GM11168 (cell line): ENCODE data around the gene SPEM1.

Experiments used
- in situ Hi-C: fragments of 300-500 bp; cut with MboI; formaldehyde crosslinking; loops from one replicate; pipeline ENCODE4 v1.12.0; 2022; ENCODE audit warnings: low sequenced_read_pairs; ENCODE audit not compliant: unreplicated experiment

SPEM1 gene

GRCh38 chr17:7438656-7439460 lies 18.7 kb downstream of the SPEM1 start:
- in situ Hi-C loops = loop anchor here (10.0 kb wide), 1 partner anchor 164 kb away; no protein-coding TSS in a partner anchor

- in situ Hi-C loops = loop anchor here (10.0 kb wide), 1 partner anchor 165 kb away; no protein-coding TSS in a partner anchor
Measured at GRCh38 chr17:7439462-7440112, 19.5 kb downstream of the SPEM1 start, which contains the start of gene FGF11. FGF11 (plus strand) TSS chr17:7439512; CDS start chr17:7439621, 109 bp downstream.

GRCh38 chr17:7440113-7440833 lies 20.1 kb downstream of the SPEM1 start:
- in situ Hi-C loops = no loop called here

- in situ Hi-C loops = no loop called here
Measured at GRCh38 chr17:7440834-7441195, 20.7 kb downstream of the SPEM1 start.

GRCh38 chr17:7441266-7441665 lies 21.1 kb downstream of the SPEM1 start:
- in situ Hi-C loops = no loop called here

DNA sequence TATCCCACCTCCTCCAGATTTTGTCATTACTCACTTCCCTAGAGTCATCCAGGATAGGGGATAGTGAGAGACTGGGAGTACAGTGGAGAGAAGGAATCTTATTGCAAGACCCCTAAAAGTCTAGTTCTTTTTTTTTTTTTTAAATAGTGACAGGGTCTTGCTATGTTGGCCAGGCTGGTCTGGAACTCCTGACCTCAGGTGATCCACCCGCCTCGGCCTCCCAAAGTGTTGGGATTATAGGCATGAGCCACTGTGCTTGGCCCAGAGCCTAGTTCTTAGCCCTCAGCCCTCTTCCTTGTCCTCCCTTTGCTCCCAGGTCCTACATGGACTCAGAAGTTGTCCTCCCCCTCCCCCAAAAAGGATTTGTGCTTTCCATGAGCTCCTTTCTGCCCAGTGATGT lies 22.0 kb downstream of the SPEM1 start:
- in situ Hi-C loops = no loop called here

GRCh38 chr17:7443499-7444485 lies 23.7 kb downstream of the SPEM1 start:
- in situ Hi-C loops = no loop called here

- in situ Hi-C loops = no loop called here
Measured at GRCh38 chr17:7444682-7445618, 24.8 kb downstream of the SPEM1 start, which contains the start of gene CHRNB1. CHRNB1 (plus strand) TSS chr17:7445061; CDS start chr17:7445128, 67 bp downstream.

GRCh38 chr17:7445619-7445968 lies 25.5 kb downstream of the SPEM1 start:
- in situ Hi-C loops = no loop called here

DNA sequence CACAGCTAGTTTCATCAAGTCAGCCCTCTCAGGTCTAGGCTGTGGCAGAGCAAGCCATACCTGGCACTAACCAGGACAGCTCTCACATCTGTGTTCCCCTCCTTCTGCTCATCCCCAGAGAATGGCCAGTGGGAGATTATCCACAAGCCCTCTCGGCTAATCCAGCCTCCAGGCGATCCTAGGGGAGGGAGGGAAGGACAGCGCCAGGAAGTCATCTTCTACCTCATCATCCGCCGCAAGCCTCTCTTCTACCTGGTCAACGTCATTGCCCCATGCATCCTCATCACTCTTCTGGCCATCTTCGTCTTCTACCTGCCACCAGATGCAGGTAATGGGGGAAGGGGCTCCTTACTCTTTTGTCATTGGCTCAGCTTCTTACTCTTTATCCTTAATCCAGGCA lies 28.3 kb downstream of the SPEM1 start:
- in situ Hi-C loops = no loop called here

DNA sequence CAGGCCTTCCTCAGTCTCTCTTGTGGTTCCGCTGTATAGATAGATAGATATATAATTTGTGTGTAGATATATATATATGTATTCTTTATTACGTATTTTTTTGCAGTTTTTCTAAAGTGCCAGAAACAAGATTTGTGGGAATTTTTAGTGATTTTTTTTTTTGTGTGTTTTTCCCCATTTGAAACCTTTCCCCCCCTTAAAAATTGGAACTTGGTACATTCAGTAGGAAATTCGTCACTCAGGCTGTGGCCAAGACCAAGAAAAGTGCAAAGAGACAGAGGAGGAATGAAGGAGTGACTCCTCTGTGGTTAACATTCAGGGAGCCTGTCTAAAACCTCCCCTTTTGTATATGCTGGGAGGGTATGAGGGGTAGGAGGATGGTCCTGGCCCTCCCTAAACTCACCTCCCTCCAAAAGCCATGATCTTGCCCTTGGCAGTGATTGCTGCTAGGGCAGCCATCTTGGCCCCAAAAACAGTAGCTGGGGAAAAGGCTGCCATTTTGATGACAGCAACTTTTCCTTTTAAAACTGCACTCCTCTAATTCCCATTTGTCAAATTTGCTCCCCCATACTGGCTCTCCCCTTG lies 39.9 kb downstream of the SPEM1 start:
- in situ Hi-C loops = no loop called here

GRCh38 chr17:7460850-7461660 lies 40.9 kb downstream of the SPEM1 start:
- in situ Hi-C loops = no loop called here

- in situ Hi-C loops = no loop called here
Measured at GRCh38 chr17:7462474-7463371, 42.6 kb downstream of the SPEM1 start.

DNA sequence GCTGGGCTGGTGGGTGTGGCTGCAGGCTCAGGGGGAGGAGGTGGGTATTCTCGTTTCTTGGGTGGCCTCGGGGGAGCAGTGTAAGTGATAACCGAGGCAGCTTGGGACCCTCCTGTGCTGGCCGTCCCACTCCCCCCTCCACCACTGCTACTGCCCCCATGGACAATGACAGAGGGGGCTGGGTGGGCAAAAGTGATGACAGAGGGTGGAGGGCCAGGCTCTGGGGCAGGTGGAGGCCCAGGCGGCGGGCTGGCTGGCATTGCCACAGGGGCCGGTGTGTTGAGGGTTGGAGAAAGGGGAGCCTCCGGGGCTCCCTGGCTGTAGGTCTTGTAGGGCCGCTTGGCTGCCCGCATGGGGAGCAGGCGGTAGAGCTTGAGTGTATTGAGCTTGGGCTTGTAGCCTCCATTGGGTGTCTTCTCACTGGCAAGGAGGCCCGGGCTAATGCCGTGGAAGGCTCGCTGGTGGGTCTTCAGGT lies 43.3 kb downstream of the SPEM1 start:
- in situ Hi-C loops = no loop called here

DNA sequence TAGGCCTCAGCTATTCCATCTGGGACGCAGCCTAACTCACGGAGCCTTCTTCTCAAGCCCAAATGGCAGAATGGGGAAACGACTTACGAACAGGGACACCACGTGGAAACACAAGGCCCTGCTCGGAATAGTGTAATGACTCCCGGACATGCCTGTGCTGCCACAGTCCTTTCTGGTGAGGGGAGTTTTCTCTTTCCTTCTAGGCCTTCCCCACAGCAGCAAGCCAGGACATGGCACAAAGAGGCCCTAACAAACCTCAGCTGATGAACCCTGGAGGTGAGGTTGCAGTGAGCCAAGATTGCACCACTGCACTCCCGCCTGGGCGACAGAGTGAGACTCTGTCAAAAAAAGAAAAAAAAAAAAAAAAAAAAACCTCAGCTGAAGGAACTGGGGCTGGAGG lies 44.0 kb downstream of the SPEM1 start:
- in situ Hi-C loops = no loop called here

- in situ Hi-C loops = no loop called here
Measured at GRCh38 chr17:7465597-7466275, 45.6 kb downstream of the SPEM1 start.
